Gastroesophageal sphincter (tissue), 4 donors: ENCODE results near the gene CUBN. TPM values are rescaled to one million over a fixed set of nuclear protein-coding genes. Genes with fewer than 3 reads are reported as not detected.

Source experiments
- ATAC-seq: fragments of 150-250 bp; one replicate; pipeline ENCODE4 v1.9.1; 2016; ENCODE audit warnings: mild to moderate bottlenecking, moderate library complexity
- H3K27ac ChIP-seq, 4 donors: fragments of 200-600 bp; sonication (generic) in 3 of 4; 1 replicate in 3 of 4; 2 replicates in 1 of 4; pipeline ENCODE4 v1.5.1; 2016 to 2019
- H3K27me3 ChIP-seq: fragments of 200-600 bp; sonication (generic); one replicate; pipeline ENCODE4 v1.5.1; 2019
- H3K36me3 ChIP-seq, 2 donors: fragments of 200-600 bp; sonication (generic); one replicate each; pipeline ENCODE4 v1.5.1; 2019; ENCODE audit warnings: control low read depth in 1 of 2
- H3K4me1 ChIP-seq, 3 donors: fragments of 200-600 bp; sonication (generic); 1 replicate in 2 of 3; 2 replicates in 1 of 3; pipeline ENCODE4 v1.5.1; 2016 to 2019; ENCODE audit warnings: control low read depth in 2 of 3
- H3K4me3 ChIP-seq, 2 donors: fragments of 200-600 bp; sonication (generic); one replicate each; pipeline ENCODE4 v1.5.1; 2019; ENCODE audit warnings: mild to moderate bottlenecking in 1 of 2, moderate library complexity in 1 of 2
- H3K9me3 ChIP-seq, 3 donors: fragments of 200-600 bp; sonication (generic); one replicate each; pipeline ENCODE4 v1.5.1; 2017 to 2019; ENCODE audit warnings: control low read depth in 2 of 3
- EP300 ChIP-seq: sonication (generic); formaldehyde crosslinking; IDR thresholded peaks from one replicate; pipeline ENCODE4 v1.6.1; 2017; ENCODE audit warnings: antibody characterized with exemption, mild to moderate bottlenecking
- POLR2A ChIP-seq, 2 donors: fragments of 450-650 bp; IDR thresholded peaks; one replicate each; pipeline ENCODE4 v1.6.1; 2017; ENCODE audit warnings: antibody characterized with exemption in 2 of 2, mild to moderate bottlenecking in 2 of 2, moderate library complexity in 1 of 2
- POLR2AphosphoS5 ChIP-seq: sonication (generic); formaldehyde crosslinking; IDR thresholded peaks from one replicate; pipeline ENCODE4 v1.6.1; 2017; ENCODE audit warnings: antibody characterized with exemption
- WGBS, 2 donors: methylation state at CpG; one replicate each; pipeline ENCODE4 v1.1.5; 2018; ENCODE audit warnings: low coverage in 1 of 2; 5-methylcytosine and 5-hydroxymethylcytosine counted together
- total RNA-seq, 4 donors: library from RNA; depleted of rRNA; stranded (reverse); fragments of >200 nt; gene quantifications; one replicate each; pipeline ENCODE4 v1.1.0, GENCODE V29; 2016
- TF ChIP-seq, protein P1 (sequence below), 4 experiments: fragments of 200-600 bp in 2 of 4; fragments of 450-650 bp in 2 of 4; sonication (generic) in 1 of 4; IDR thresholded peaks; one replicate each; pipeline ENCODE4 v1.5.1; 2017 to 2019; ENCODE audit warnings: antibody characterized with exemption in 4 of 4, mild to moderate bottlenecking in 2 of 4, moderate library complexity in 2 of 4

CUBN gene
- total RNA-seq, 4 donors from 2014 or later: 0.37 to 2.8 (median 1.6) TPM

DNA sequence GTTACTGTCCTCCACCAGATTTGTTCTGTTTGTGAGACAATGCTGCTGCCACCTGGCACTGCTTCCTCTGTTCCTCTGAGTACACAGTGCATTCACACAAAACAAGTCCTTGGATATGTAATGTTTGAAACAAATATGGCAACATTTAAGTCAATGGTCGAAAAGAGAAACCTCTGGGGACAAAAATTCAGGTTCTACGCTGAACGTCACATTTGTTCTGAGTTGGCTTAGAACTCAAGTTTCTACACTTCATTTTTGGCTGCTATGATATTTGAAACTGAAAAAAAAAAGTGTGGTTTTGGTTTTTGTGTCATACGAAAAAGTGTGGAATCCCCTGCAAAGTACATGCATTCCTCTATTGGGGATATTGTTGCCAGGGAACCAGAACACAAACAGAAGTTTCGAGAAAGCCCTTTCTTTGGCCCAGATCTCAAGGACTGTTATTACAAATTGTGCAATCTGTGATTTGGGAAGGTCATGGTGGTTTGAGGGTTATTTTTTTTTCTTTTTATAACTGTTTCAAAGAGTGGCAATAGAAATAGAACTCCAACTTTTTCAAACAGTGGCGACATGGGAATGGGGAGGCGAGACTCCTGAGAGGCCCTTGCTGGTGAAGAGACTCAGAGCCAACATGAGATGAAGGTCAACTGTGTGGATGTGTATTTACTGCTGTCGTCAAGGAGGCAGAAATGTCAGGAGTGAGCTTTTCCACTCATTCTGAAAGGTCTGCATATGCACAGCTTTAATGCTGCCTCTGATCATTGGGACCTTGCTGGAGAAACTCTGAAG lies 127.5 kb downstream of the CUBN start:
- peak overlapping the region; percentile 78 to 95 (median 83) for H3K27ac ChIP-seq
- H3K9me3 ChIP-seq: no peaks in the 10 kb centered on the region
- peak; percentile 75 for TF ChIP-seq POLR2AphosphoS5
- no peak for TF ChIP-seq EP300
- TF ChIP-seq, protein P1, sequence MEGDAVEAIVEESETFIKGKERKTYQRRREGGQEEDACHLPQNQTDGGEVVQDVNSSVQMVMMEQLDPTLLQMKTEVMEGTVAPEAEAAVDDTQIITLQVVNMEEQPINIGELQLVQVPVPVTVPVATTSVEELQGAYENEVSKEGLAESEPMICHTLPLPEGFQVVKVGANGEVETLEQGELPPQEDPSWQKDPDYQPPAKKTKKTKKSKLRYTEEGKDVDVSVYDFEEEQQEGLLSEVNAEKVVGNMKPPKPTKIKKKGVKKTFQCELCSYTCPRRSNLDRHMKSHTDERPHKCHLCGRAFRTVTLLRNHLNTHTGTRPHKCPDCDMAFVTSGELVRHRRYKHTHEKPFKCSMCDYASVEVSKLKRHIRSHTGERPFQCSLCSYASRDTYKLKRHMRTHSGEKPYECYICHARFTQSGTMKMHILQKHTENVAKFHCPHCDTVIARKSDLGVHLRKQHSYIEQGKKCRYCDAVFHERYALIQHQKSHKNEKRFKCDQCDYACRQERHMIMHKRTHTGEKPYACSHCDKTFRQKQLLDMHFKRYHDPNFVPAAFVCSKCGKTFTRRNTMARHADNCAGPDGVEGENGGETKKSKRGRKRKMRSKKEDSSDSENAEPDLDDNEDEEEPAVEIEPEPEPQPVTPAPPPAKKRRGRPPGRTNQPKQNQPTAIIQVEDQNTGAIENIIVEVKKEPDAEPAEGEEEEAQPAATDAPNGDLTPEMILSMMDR (IDR thresholded peaks at IDR 0.05): peak in 1 of 4 experiments; percentile 1
- TF ChIP-seq POLR2A (IDR thresholded peaks at IDR 0.05): no peak

DNA sequence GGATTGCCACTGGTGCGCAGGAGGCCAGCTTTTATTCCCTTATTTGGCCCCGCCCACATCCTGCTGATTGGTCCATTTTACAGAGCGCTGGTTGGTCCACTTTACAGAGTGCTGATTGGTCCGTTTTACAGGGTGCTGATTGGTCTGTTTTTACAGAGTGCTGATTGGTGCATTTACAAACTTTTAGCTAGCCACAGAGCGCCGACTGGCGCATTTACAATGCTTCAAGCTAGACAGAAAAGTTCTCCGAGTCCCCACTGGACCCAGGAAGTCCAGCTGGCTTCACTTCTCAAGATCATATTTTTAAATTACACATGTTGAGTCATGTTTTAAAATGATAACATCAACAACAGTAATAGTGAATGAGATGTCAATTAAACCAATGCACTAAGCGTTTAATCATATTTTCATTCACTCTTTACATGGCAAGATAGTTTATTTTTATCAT lies 128.3 kb downstream of the CUBN start:
- 63 to 65% methylated on average over 6 to 7 of the region's 9 CpGs for WGBS, 2 donors
- H3K36me3 ChIP-seq: no peaks in the 10 kb centered on the region
- H3K4me1 ChIP-seq: peaks cover 4 to 60% (median 12%) of the 10 kb centered on the region in 3 donors
- H3K4me3 ChIP-seq: no peak overlapping the region
- peak; percentile 32 for ATAC-seq
- TF ChIP-seq EP300: no peak
- TF ChIP-seq POLR2AphosphoS5: peak; percentile 19
- H3K9me3 ChIP-seq: no peaks in the 10 kb centered on the region
- peak overlapping the region; percentile 78 to 95 (median 83) for H3K27ac ChIP-seq
- H3K27me3 ChIP-seq: no peaks in the 10 kb centered on the region

More for the DNA sequence above, 127.5 kb downstream of the CUBN start:
- 7 to 32% methylated on average over 6 to 8 of the region's 8 CpGs for WGBS, 2 donors
- no peaks in the 10 kb centered on the region for H3K36me3 ChIP-seq
- no peaks in the 10 kb centered on the region for H3K27me3 ChIP-seq
- H3K4me1 ChIP-seq: peaks cover 4 to 60% (median 12%) of the 10 kb centered on the region in 3 donors
- no peak overlapping the region for H3K4me3 ChIP-seq
- ATAC-seq: peak; percentile 77

DNA sequence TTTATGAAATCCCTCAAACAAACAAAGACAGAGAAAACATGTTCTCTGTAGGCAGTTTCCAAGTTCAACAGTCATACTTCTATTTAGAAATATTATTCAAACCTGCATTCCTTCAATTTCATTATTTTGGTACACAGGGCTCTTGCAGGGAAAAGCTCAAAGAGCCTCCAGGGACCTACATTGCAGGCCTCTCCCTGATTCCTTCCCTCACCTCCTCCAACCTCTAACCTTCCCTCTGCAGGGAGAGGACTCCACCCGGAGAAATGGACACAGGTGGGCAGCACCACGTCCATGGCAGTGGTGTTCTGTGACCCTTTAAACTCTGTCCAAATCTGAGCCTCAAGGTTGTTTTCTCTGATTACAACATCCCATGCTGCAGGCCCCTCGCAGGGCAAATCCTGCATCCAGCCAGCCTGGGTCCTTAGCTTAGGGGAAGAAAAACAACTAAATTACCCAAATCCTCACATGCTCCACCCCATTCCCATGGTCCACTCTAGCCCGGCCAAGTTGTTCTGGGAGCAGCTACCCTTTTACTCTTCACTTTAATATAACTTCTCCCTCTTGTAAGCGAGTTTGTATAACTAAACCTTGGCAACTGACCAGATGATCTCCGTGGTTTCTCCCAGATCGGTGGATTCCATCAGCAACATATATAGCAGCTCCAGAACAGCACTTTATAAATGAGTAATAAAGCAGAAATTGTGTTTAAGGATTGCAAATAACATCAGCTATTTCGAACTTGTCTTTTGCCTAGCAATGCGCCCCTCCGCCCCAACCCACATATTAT lies 129.8 kb downstream of the CUBN start:
- 53 to 64% methylated on average over 7 to 10 of the region's 10 CpGs for WGBS, 2 donors
- H3K4me3 ChIP-seq: no peak overlapping the region

DNA sequence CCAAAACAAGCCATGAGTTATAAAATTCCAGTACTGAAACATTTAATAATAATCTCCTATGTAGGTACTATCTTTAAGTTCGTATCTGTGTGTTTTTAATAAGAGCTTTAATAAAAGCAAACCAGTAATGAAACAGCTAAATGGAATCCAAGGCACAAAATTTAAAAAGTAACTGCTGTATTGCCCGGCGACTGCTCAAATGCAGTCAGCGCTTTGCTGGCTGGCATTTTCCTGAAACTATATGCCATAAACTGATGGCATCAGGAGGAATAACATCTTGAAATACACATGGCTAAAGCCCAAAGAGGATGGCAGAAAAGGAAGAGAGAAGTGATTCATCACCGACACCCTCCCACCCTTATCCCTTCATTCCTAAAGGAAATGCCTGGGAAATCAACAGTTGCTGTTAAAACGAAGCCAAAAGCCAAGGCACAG lies 133.1 kb downstream of the CUBN start:
- 30 to 40% methylated on average over 6 of the region's 6 CpGs for WGBS, 2 donors
- no peak for TF ChIP-seq POLR2A (IDR thresholded peaks at IDR 0.05)
- TF ChIP-seq, protein P1 (IDR thresholded peaks at IDR 0.05): no peak
- TF ChIP-seq EP300: no peak
- TF ChIP-seq POLR2AphosphoS5: no peak
- Histone ChIP-seq H3K27ac (peak overlapping the region; percentile 20 to 56 (median 50)), H3K27me3 (no peaks in the 10 kb centered on the region), H3K4me1 (peaks cover 2 to 51% (median 9%) of the 10 kb centered on the region in 3 donors), H3K9me3 (no peaks in the 10 kb centered on the region), H3K4me3 (no peak overlapping the region), H3K36me3 (no peaks in the 10 kb centered on the region)
- ATAC-seq: no peak

More for the DNA sequence above, 129.8 kb downstream of the CUBN start:
- no peaks in the 10 kb centered on the region for H3K36me3 ChIP-seq
- peaks cover 9 to 67% (median 12%) of the 10 kb centered on the region in 3 donors for H3K4me1 ChIP-seq
- H3K27ac ChIP-seq: peak overlapping the region; percentile 39 to 83 (median 80)
- H3K27me3 ChIP-seq: no peaks in the 10 kb centered on the region
- no peaks in the 10 kb centered on the region for H3K9me3 ChIP-seq
- TF ChIP-seq POLR2AphosphoS5: no peak
- TF ChIP-seq POLR2A (IDR thresholded peaks at IDR 0.05): no peak
- TF ChIP-seq, protein P1 (IDR thresholded peaks at IDR 0.05): no peak
- no peak for TF ChIP-seq EP300
- peak; percentile 60 for ATAC-seq

DNA sequence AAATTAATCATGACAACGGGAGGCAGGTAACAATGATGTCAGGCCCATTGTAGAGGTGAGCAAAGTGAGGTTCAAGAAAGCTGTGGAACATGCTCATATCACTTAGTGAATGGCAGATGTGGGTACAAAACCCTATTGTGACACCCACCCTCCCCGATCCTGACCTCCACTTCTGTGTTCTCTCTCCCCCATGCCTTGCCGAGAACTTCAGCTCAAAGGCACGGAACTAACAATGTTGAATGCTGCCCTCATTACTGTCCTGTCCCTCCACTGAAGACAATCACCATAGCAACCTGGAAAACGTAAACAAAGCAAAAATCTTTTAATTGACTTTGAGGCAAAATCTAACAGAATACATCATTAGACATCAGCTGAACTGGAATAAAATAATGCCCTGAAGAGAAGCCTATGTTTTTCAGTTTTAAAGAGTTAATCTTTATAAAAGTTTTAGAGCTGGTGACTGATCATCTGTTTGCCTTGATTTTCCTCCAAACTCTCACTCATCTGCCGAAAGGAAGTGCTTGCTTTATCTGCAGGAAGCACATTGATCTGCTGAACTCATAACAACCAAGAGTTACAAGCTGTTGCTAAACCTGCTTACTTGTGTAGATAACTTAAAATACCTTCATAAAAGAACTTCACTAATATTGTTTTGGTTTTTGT lies 133.6 kb downstream of the CUBN start:
- Histone ChIP-seq H3K27me3 (no peaks in the 10 kb centered on the region), H3K4me1 (peaks cover 0 to 46% (median 7%) of the 10 kb centered on the region in 3 donors), H3K4me3 (no peak overlapping the region), H3K36me3 (no peaks in the 10 kb centered on the region), H3K27ac (peak overlapping the region in 3 of 4 donors; percentile 48 to 56 (median 52)), H3K9me3 (no peaks in the 10 kb centered on the region)
- TF ChIP-seq, protein P1 (IDR thresholded peaks at IDR 0.05): no peak
- TF ChIP-seq POLR2AphosphoS5 (peak; percentile 52), EP300 (no peak), POLR2A (IDR thresholded peaks at IDR 0.05) (no peak)
- 28 to 53% methylated on average over 3 to 6 of the region's 6 CpGs for WGBS, 2 donors
- peak; percentile 57 for ATAC-seq
